ENCODE measurements around the gene PARVB. TPM values are rescaled to one million over a fixed set of nuclear protein-coding genes. Genes with fewer than 3 reads are reported as not detected.

Gene PARVB
- total RNA-seq, 2 donors from 2014 or later = 7.3 to 9.2 TPM

GRCh38 chr22:43995798-43996169 is 28.3 kb upstream of the PARVB start:
- Histone ChIP-seq H3K9me3 (no peaks in the 10 kb centered on the region), H3K4me3 (no peak overlapping the region), H3K27ac (no peak overlapping the region), H3K27me3 (no peaks in the 10 kb centered on the region), H3K4me1 (no peaks in the 10 kb centered on the region), H3K36me3 (replicated peaks in 1 of 2; ENCODE audit: insufficient read depth in 1 of 2, low read depth in 2 of 2) (peaks cover 0 to 15% of the 10 kb centered on the region in 2 donors)
- no peak for DNase-seq
- ATAC-seq = no peak
- TF ChIP-seq POLR2A (IDR thresholded peaks at IDR 0.05) = no peak
- TF ChIP-seq CTCF (IDR thresholded peaks at IDR 0.05) = no peak
- intact Hi-C loops (cut with DNase I) = no loop called here
- 80 to 86% methylated on average over 10 of the region's 10 CpGs for WGBS, 2 donors

- Histone ChIP-seq H3K4me1 (no peaks in the 10 kb centered on the region), H3K9me3 (no peaks in the 10 kb centered on the region), H3K4me3 (no peak overlapping the region), H3K36me3 (replicated peaks in 1 of 2; ENCODE audit: insufficient read depth in 1 of 2, low read depth in 2 of 2) (peaks cover 0 to 15% of the 10 kb centered on the region in 2 donors), H3K27ac (no peak overlapping the region), H3K27me3 (no peaks in the 10 kb centered on the region)
- no peak for TF ChIP-seq POLR2A (IDR thresholded peaks at IDR 0.05)
- TF ChIP-seq CTCF (IDR thresholded peaks at IDR 0.05) = no peak
- DNase-seq (peak in 3 of 4 donors; percentile 25 to 54 (median 32)), ATAC-seq (no peak)
- 79 to 87% methylated on average over 42 to 45 of the region's 45 CpGs for WGBS, 2 donors
- intact Hi-C loops (cut with DNase I) = no loop called here
These were observed 27.7 kb upstream of the PARVB start for GRCh38 chr22:43996170-43996980.

GRCh38 chr22:43996981-43997265 is 27.2 kb upstream of the PARVB start:
- Histone ChIP-seq H3K27me3 (no peaks in the 10 kb centered on the region), H3K36me3 (replicated peaks in 1 of 2; ENCODE audit: insufficient read depth in 1 of 2, low read depth in 2 of 2) (peaks cover 0 to 13% of the 10 kb centered on the region in 2 donors), H3K9me3 (no peaks in the 10 kb centered on the region), H3K4me1 (no peaks in the 10 kb centered on the region), H3K27ac (no peak overlapping the region), H3K4me3 (no peak overlapping the region)
- no peak for DNase-seq
- WGBS, 2 donors = 89 to 95% methylated on average over 8 of the region's 8 CpGs
- intact Hi-C loops (cut with DNase I) = no loop called here
- ATAC-seq = no peak
- TF ChIP-seq POLR2A (IDR thresholded peaks at IDR 0.05) = no peak
- no peak for TF ChIP-seq CTCF (IDR thresholded peaks at IDR 0.05)

GRCh38 chr22:43998679-43999264 is 25.3 kb upstream of the PARVB start:
- Histone ChIP-seq H3K9me3 (no peaks in the 10 kb centered on the region), H3K27me3 (no peaks in the 10 kb centered on the region), H3K4me3 (no peak overlapping the region), H3K27ac (no peak overlapping the region), H3K4me1 (no peaks in the 10 kb centered on the region), H3K36me3 (replicated peaks in 1 of 2; ENCODE audit: insufficient read depth in 1 of 2, low read depth in 2 of 2) (peaks cover 0 to 7% of the 10 kb centered on the region in 2 donors)
- DNase-seq (no peak), ATAC-seq (no peak)
- WGBS, 2 donors = 85 to 92% methylated on average over 13 to 15 of the region's 15 CpGs
- TF ChIP-seq CTCF (IDR thresholded peaks at IDR 0.05) (no peak), POLR2A (IDR thresholded peaks at IDR 0.05) (no peak)
- intact Hi-C loops (cut with DNase I) = no loop called here

GRCh38 chr22:43999378-43999777 is 24.7 kb upstream of the PARVB start:
- Histone ChIP-seq H3K36me3 (replicated peaks in 1 of 2; ENCODE audit: insufficient read depth in 1 of 2, low read depth in 2 of 2) (peaks cover 0 to 7% of the 10 kb centered on the region in 2 donors), H3K4me1 (no peaks in the 10 kb centered on the region), H3K27ac (no peak overlapping the region), H3K4me3 (no peak overlapping the region), H3K9me3 (no peaks in the 10 kb centered on the region), H3K27me3 (no peaks in the 10 kb centered on the region)
- ATAC-seq (no peak), DNase-seq (no peak)
- TF ChIP-seq POLR2A (IDR thresholded peaks at IDR 0.05) = no peak
- no peak for TF ChIP-seq CTCF (IDR thresholded peaks at IDR 0.05)
- WGBS, 2 donors = 85 to 93% methylated on average over 3 of the region's 3 CpGs
- intact Hi-C loops (cut with DNase I) = no loop called here

All from body of pancreas (tissue), 4 donors.